Measurements from ENCODE around the gene NFX1. TPM values are rescaled to one million over a fixed set of nuclear protein-coding genes. Genes with fewer than 3 reads are reported as not detected.
A peak's percentile ranks its signal among the peaks of the same experiment; 100 is the strongest.
"Not testable (repeated sequence)": the region's sequence is repeated elsewhere in the genome, so short reads cannot be mapped to it uniquely, and the experiment has no call there.

The NFX1 gene
- total RNA-seq, 1 donor from 2014 or later, result 34.1 TPM

DNA sequence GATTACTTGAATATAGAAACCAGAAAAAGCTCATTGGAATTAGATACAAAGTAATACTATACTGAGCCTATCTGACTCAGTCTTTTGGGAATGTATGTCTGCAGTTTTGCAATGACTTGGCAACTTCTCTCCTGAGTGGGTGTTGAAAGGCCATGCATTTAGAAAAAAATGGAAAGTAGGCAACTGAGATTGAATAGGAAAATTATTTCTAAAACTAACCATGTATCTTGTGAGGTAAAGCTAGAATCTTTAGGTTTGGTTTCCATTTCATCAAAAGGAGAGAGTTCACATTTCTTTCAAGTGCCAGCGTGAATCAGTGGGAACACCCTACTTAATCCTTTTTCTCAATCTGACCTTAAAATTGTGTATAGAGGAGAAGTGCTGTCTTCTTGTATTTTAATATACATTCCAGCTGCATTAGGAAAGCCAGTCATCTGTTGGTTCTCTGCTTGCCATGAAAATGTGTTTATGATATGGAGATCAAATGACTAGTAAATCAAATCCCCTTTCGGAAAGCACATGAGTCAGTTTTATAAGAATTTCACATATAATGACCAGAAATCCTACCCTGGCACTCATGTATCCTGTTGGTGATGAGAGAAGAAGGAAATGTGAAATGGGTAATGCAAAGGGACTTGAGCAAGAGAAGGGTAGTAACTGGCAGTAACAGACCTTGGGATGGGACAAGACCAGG is 30.4 kb downstream of the NFX1 start:
- no peak overlapping the region for H3K27ac Mint-ChIP-seq
- peaks cover 32% of the 10 kb centered on the region for H3K36me3 Mint-ChIP-seq
- no peaks in the 10 kb centered on the region for H3K27me3 Mint-ChIP-seq
- TF ChIP-seq, protein P1, sequence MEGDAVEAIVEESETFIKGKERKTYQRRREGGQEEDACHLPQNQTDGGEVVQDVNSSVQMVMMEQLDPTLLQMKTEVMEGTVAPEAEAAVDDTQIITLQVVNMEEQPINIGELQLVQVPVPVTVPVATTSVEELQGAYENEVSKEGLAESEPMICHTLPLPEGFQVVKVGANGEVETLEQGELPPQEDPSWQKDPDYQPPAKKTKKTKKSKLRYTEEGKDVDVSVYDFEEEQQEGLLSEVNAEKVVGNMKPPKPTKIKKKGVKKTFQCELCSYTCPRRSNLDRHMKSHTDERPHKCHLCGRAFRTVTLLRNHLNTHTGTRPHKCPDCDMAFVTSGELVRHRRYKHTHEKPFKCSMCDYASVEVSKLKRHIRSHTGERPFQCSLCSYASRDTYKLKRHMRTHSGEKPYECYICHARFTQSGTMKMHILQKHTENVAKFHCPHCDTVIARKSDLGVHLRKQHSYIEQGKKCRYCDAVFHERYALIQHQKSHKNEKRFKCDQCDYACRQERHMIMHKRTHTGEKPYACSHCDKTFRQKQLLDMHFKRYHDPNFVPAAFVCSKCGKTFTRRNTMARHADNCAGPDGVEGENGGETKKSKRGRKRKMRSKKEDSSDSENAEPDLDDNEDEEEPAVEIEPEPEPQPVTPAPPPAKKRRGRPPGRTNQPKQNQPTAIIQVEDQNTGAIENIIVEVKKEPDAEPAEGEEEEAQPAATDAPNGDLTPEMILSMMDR (conservative IDR thresholded peaks at IDR 0.05), result no peak
- H3K4me1 Mint-ChIP-seq (ENCODE audit: unreplicated experiment), result no peaks in the 10 kb centered on the region
- H3K4me3 Mint-ChIP-seq, result no peak overlapping the region
- H3K9me3 Mint-ChIP-seq, result no peaks in the 10 kb centered on the region
- DNase-seq (ENCODE audit: extremely low spot score, unreplicated experiment), result no peak

DNA sequence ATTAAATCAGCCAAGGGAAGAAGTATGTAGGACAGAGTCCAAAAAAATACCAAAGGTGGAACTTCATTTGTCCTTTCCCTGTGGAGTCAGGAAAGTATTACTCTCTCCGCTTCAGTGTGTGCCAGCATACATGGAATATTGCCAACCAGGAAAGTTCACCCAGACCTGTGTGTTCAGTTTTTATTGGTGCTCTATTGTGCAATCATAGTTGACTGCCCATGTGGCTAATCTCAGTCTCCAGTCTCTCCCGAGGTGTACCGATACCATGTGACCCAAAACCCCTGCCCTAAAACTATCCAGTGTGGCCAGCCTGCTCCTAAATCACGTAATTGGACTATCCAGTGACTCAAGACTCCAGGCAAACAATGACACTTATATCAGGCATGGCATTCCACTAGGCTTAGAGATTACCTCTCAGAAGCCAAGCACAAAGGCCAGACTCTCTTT is 38.8 kb downstream of the NFX1 start:
- Mint-ChIP-seq H3K9me3 (no peaks in the 10 kb centered on the region), H3K27ac (peak overlapping the region; percentile 31), H3K4me1 (ENCODE audit: unreplicated experiment) (no peaks in the 10 kb centered on the region), H3K4me3 (no peak overlapping the region), H3K27me3 (no peaks in the 10 kb centered on the region), H3K36me3 (peaks cover 30% of the 10 kb centered on the region)
- TF ChIP-seq, protein P1 (conservative IDR thresholded peaks at IDR 0.05), result no peak
- DNase-seq (ENCODE audit: extremely low spot score, unreplicated experiment), result no peak

DNA sequence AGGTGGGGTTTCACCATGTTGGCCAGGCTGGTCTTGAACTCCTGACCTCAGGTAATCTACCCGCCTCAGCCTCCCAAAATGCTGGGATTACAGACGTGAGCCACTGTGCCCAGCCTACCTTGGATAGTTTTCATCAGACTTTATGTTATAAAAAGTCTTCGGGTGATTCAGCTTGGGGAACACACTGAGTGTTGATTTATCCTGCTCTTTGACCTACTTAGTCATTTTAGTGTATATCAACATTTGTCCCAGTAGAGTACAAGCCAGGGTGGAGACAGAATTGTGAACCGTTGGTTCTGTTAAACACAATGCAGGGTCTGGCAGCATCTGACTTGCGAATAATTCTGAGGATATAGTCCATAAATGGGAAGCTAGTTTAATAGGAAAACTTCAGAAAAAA is 39.7 kb downstream of the NFX1 start:
- peaks cover 36% of the 10 kb centered on the region for H3K36me3 Mint-ChIP-seq
- no peak overlapping the region for H3K4me3 Mint-ChIP-seq
- H3K4me1 Mint-ChIP-seq (ENCODE audit: unreplicated experiment), result no peaks in the 10 kb centered on the region
- TF ChIP-seq, protein P1 (conservative IDR thresholded peaks at IDR 0.05), result no peak
- H3K27me3 Mint-ChIP-seq, result no peaks in the 10 kb centered on the region
- DNase-seq (ENCODE audit: extremely low spot score, unreplicated experiment), result no peak
- H3K27ac Mint-ChIP-seq, result no peak overlapping the region
- H3K9me3 Mint-ChIP-seq, result no peaks in the 10 kb centered on the region

GRCh38 chr9:33331377-33331891 is 41.1 kb downstream of the NFX1 start:
- Mint-ChIP-seq H3K36me3 (peaks cover 41% of the 10 kb centered on the region), H3K27ac (no peak overlapping the region), H3K27me3 (no peaks in the 10 kb centered on the region), H3K9me3 (no peaks in the 10 kb centered on the region), H3K4me1 (ENCODE audit: unreplicated experiment) (no peaks in the 10 kb centered on the region), H3K4me3 (no peak overlapping the region)
- DNase-seq (ENCODE audit: extremely low spot score, unreplicated experiment), result no peak
- TF ChIP-seq, protein P1 (conservative IDR thresholded peaks at IDR 0.05), result no peak

GRCh38 chr9:33332011-33332410 is 41.7 kb downstream of the NFX1 start:
- Mint-ChIP-seq H3K27ac (no peak overlapping the region), H3K4me3 (no peak overlapping the region), H3K4me1 (ENCODE audit: unreplicated experiment) (no peaks in the 10 kb centered on the region), H3K36me3 (peaks cover 41% of the 10 kb centered on the region), H3K9me3 (no peaks in the 10 kb centered on the region), H3K27me3 (no peaks in the 10 kb centered on the region)
- TF ChIP-seq, protein P1 (conservative IDR thresholded peaks at IDR 0.05), result no peak
- DNase-seq (ENCODE audit: extremely low spot score, unreplicated experiment), result no peak

DNA sequence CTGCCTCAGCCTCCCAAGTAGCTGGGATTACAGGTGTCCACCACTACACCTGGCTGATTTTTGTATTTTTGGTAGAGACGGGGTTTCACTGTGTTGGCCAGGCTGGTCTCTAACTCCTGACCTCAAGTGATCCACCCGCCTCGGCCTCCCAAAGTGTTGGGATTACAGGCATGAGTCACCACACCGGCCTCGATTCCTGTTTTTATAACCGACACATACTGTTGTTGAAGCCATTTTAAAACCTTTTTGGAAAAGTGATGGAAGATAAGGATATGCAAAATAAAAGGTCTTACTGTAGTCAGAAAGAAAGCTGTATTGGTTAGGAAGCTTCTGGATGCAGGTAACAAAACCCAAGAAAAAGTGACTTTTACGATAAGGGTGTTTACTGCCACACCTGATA is 42.6 kb downstream of the NFX1 start:
- not testable (repeated sequence) for DNase-seq (ENCODE audit: extremely low spot score, unreplicated experiment); H3K27ac Mint-ChIP-seq; H3K9me3 Mint-ChIP-seq; H3K4me3 Mint-ChIP-seq; H3K27me3 Mint-ChIP-seq; H3K4me1 Mint-ChIP-seq (ENCODE audit: unreplicated experiment)
- H3K36me3 Mint-ChIP-seq, result peaks cover 46% of the 10 kb centered on the region

Measured in type B pancreatic cell (in vitro differentiated cells).